SK-N-SH (cell line): ENCODE measurements around the gene DPF1. TPM values are rescaled to one million over a fixed set of nuclear protein-coding genes. Genes with fewer than 3 reads are reported as not detected.

Experiments
- CTCF ChIA-PET: fragments of 300-600, 350-600 bp; formaldehyde crosslinking; extraction: SDS; loops from one replicate; lab custom pipeline; 2021; lab: Yijun Ruan, JAX
- POLR2A ChIA-PET: fragments of 350-600 bp; sonication (Branson Sonifier 250); formaldehyde crosslinking; extraction: SDS; loops from one replicate; lab custom pipeline; 2020; ENCODE audit warnings: antibody characterized with exemption, inconsistent platforms; lab: Yijun Ruan, JAX
- DNase-seq: peaks from one replicate; pipeline ENCODE4 v3.0.0; 2012
- H2AFZ ChIP-seq: fragments of 200-600 bp; sonication (generic); 2 replicates; pipeline ENCODE4 v1.8.1; 2016; ENCODE audit warnings: antibody characterized with exemption, mild to moderate bottlenecking, low read depth
- H3F3A ChIP-seq: fragments of 200-600 bp; sonication (generic); replicated peaks from 2 replicates; pipeline ENCODE3; 2016; ENCODE audit warnings: antibody characterized with exemption, mild to moderate bottlenecking; ENCODE audit not compliant: insufficient read depth
- H3K27ac ChIP-seq, 2 experiments: fragments of 200-500 bp in 1 of 2; fragments of 200-600 bp in 1 of 2; sonication (Bioruptor generic) in 1 of 2; sonication (generic), shearing (Covaris generic) in 1 of 2; 2 replicates each; pipeline versions ENCODE4 v1.5.1 to v1.6.1; 2014 to 2016; ENCODE audit warnings: low read depth in 2 of 2, inconsistent platforms in 1 of 2, low read length in 1 of 2, mild to moderate bottlenecking in 1 of 2, mixed read lengths in 1 of 2
- H3K27me3 ChIP-seq: fragments of 200-600 bp; sonication (generic), shearing (Covaris generic); 2 replicates; pipeline ENCODE4 v1.6.1; 2016; ENCODE audit warnings: mixed run types; ENCODE audit not compliant: insufficient read depth
- H3K36me3 ChIP-seq, 2 experiments: fragments of 200-500 bp in 1 of 2; fragments of 200-600 bp in 1 of 2; sonication (Bioruptor generic) in 1 of 2; sonication (generic) in 1 of 2; replicated peaks in 1 of 2; 2 replicates each; pipeline versions ENCODE3 to v1.5.1; 2014 to 2016; ENCODE audit warnings: low read length in 1 of 2, mild to moderate bottlenecking in 1 of 2; ENCODE audit not compliant: insufficient read depth in 2 of 2, control insufficient read depth in 1 of 2
- H3K4me1 ChIP-seq, 2 experiments: fragments of 200-500 bp in 1 of 2; fragments of 200-600 bp in 1 of 2; sonication (Bioruptor generic) in 1 of 2; sonication (generic), shearing (Covaris generic) in 1 of 2; 2 replicates each; pipeline versions ENCODE4 v1.5.1 to v1.6.1; 2014 to 2016; ENCODE audit warnings: low read depth in 1 of 2, low read length in 1 of 2, mixed run types in 1 of 2; ENCODE audit not compliant: insufficient read depth in 2 of 2, control insufficient read depth in 1 of 2
- H3K4me2 ChIP-seq: fragments of 200-600 bp; sonication (generic), shearing (Covaris generic); 2 replicates; pipeline ENCODE4 v1.6.1; 2017; ENCODE audit warnings: mixed run types
- H3K4me3 ChIP-seq, 2 experiments: fragments of 200-500 bp in 1 of 2; fragments of 200-600 bp in 1 of 2; sonication (Bioruptor generic) in 1 of 2; sonication (generic), shearing (Covaris generic) in 1 of 2; 2 replicates each; pipeline versions ENCODE4 v1.5.1 to v1.8.1; 2014 to 2016; ENCODE audit warnings: low read depth in 2 of 2, inconsistent platforms in 1 of 2, low read length in 1 of 2, mild to moderate bottlenecking in 1 of 2, mixed read lengths in 1 of 2, moderate library complexity in 1 of 2
- H3K79me2 ChIP-seq: fragments of 200-600 bp; sonication (generic); 2 replicates; pipeline ENCODE4 v1.8.1; 2017; ENCODE audit warnings: mild to moderate bottlenecking; ENCODE audit not compliant: insufficient read depth
- H3K9ac ChIP-seq: fragments of 200-600 bp; sonication (generic); 2 replicates; pipeline ENCODE4 v1.6.1; 2017; ENCODE audit warnings: mixed run types
- H3K9me2 ChIP-seq: fragments of 200-600 bp; sonication (generic); 2 replicates; pipeline ENCODE4 v1.6.1; 2017; ENCODE audit warnings: mixed run types
- H3K9me3 ChIP-seq: fragments of 200-600 bp; sonication (generic); 2 replicates; pipeline ENCODE4 v1.6.1; 2017; ENCODE audit warnings: mixed run types, mild to moderate bottlenecking, moderate library complexity
- H4K20me1 ChIP-seq: fragments of 200-600 bp; sonication (generic); 2 replicates; pipeline ENCODE4 v1.6.1; 2017; ENCODE audit warnings: mild to moderate bottlenecking, mixed run types; ENCODE audit not compliant: insufficient read depth
- CHD2 ChIP-seq: fragments of 150-350 bp; IDR thresholded peaks from 2 replicates; pipeline ENCODE4 v1.6.1; 2018; ENCODE audit warnings: low read length; ENCODE audit not compliant: partially characterized antibody
- ELF1 ChIP-seq: IDR thresholded peaks from 2 replicates; pipeline ENCODE4 v1.4.0; 2012
- EP300 ChIP-seq, 2 experiments: IDR thresholded peaks; 2 replicates each; pipeline versions ENCODE4 v1.4.0 to v1.6.1; 2012; ENCODE audit warnings: borderline replicate concordance in 1 of 2, low read depth in 1 of 2, low read length in 1 of 2
- EZH2phosphoT487 ChIP-seq: fragments of 200-600 bp; sonication (generic); IDR thresholded peaks from 2 replicates; pipeline ENCODE4 v1.6.1; 2017; ENCODE audit warnings: low read depth, mixed run types, mild to moderate bottlenecking, antibody characterized with exemption, moderate library complexity, borderline replicate concordance
- FOSL2 ChIP-seq: IDR thresholded peaks from 2 replicates; pipeline ENCODE4 v1.4.0; 2012; ENCODE audit warnings: low read depth, mild to moderate bottlenecking, moderate library complexity, borderline replicate concordance
- FOXM1 ChIP-seq: IDR thresholded peaks from 2 replicates; pipeline ENCODE4 v1.4.0; 2012; ENCODE audit warnings: low read depth, mild to moderate bottlenecking
- GABPA ChIP-seq: IDR thresholded peaks from 2 replicates; pipeline ENCODE4 v1.4.0; 2012; ENCODE audit warnings: low read depth, mild to moderate bottlenecking
- GATA2 ChIP-seq: sonication (generic); formaldehyde crosslinking; IDR thresholded peaks from 2 replicates; pipeline ENCODE4 v1.5.0; 2020; ENCODE audit warnings: mild to moderate bottlenecking, missing genetic modification reagents
- JUND ChIP-seq: IDR thresholded peaks from 2 replicates; pipeline ENCODE4 v1.4.0; 2012
- MXI1 ChIP-seq: IDR thresholded peaks from 2 replicates; pipeline ENCODE4 v1.6.1; 2012; ENCODE audit warnings: mild to moderate bottlenecking, low read depth, low read length, improper control_type of control experiment
- NRF1 ChIP-seq: IDR thresholded peaks from 2 replicates; pipeline ENCODE4 v1.6.1; 2012; ENCODE audit warnings: low read depth, mild to moderate bottlenecking, low read length
- RAD21 ChIP-seq: IDR thresholded peaks from 2 replicates; pipeline ENCODE4 v1.6.1; 2012; ENCODE audit warnings: mild to moderate bottlenecking, low read length
- RFX5 ChIP-seq: IDR thresholded peaks from 2 replicates; pipeline ENCODE4 v1.6.1; 2012; ENCODE audit warnings: mild to moderate bottlenecking, improper control_type of control experiment, low read length
- RXRA ChIP-seq: IDR thresholded peaks from 2 replicates; pipeline ENCODE4 v1.4.0; 2012; ENCODE audit warnings: low read depth, mild to moderate bottlenecking, borderline replicate concordance
- SIN3A ChIP-seq: IDR thresholded peaks from 2 replicates; pipeline ENCODE4 v1.6.1; 2012; ENCODE audit warnings: low read depth, mild to moderate bottlenecking, low read length, moderate library complexity, borderline replicate concordance
- TCF12 ChIP-seq: IDR thresholded peaks from 2 replicates; pipeline ENCODE4 v1.4.0; 2012
- TEAD4 ChIP-seq: IDR thresholded peaks from 2 replicates; pipeline ENCODE4 v1.4.0; 2012; ENCODE audit warnings: mild to moderate bottlenecking, borderline replicate concordance; ENCODE audit not compliant: insufficient read depth
- YY1 ChIP-seq: IDR thresholded peaks from 2 replicates; pipeline ENCODE4 v1.4.0; 2012; ENCODE audit warnings: low read depth, mild to moderate bottlenecking
- WGBS: methylation state at CpG from one replicate; pipeline ENCODE4 v1.1.6; 2017; ENCODE audit warnings: low lambda C conversion rate; 5-methylcytosine and 5-hydroxymethylcytosine counted together
- polyA plus RNA-seq, 3 experiments: library from polyadenylated mRNA; depleted of rRNA; stranded (reverse); fragments of >200 nt; gene quantifications; 2 replicates each; pipeline ENCODE4 v1.2.3, GENCODE V29; 2012
- TF ChIP-seq, protein P1 (sequence below): fragments of 200-600 bp; sonication (generic); IDR thresholded peaks from 2 replicates; pipeline ENCODE4 v1.6.1; 2017; ENCODE audit warnings: antibody characterized with exemption, mild to moderate bottlenecking, moderate library complexity
- TF ChIP-seq, protein P2 (sequence below): IDR thresholded peaks from 2 replicates; pipeline ENCODE4 v1.4.0; 2012; ENCODE audit warnings: low read depth
- TF ChIP-seq, protein P3 (sequence below): IDR thresholded peaks from 2 replicates; pipeline ENCODE4 v1.4.0; 2012; ENCODE audit warnings: low read depth, borderline replicate concordance
- TF ChIP-seq, protein P4 (sequence below): IDR thresholded peaks from 2 replicates; pipeline ENCODE4 v1.4.0; 2012; ENCODE audit warnings: low read depth, borderline replicate concordance

DPF1 gene
- polyA plus RNA-seq, 1 of the 3 experiments (the other 2 are of a cell fraction), result 4.8 TPM

DNA sequence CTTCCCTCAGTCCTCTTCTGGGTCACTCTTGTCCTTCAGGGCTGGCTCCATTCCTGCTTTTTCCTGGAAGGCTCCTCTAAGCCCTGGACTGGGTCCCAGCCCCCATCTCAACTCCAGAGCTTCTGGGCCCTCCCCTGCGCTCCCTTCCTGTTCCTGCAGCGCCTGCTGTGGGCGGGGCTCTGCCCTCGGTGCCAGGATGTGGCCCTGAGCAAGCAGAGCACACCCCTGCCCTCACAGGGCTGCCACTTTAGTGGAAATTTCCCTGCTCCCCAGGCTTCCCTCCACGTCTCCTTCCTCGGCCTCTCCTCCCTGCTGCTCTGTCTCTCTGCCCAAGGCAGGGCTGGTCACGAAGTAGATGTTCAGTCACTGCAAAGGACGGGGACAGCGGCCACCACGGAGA is 28.8 kb downstream of the DPF1 start:
- Histone ChIP-seq H3K4me3 (no peak overlapping the region), H3K9ac (no peak overlapping the region), H4K20me1 (no peaks in the 10 kb centered on the region), H3K9me3 (no peaks in the 10 kb centered on the region), H3F3A (no peaks in the 10 kb centered on the region), H3K4me2 (no peak overlapping the region), H3K4me1 (no peaks in the 10 kb centered on the region; a peak in 1 of 4 replicates), H2AFZ (no peak overlapping the region), H3K27me3 (no peaks in the 10 kb centered on the region), H3K36me3 (peaks cover 0 to 3% of the 10 kb centered on the region in 2 experiments)
- ChIA-PET POLR2A (no interaction called here), CTCF (no interaction called here)
- no peak for DNase-seq
- 90% methylated on average over 10 of the region's 10 CpGs for WGBS
- TF ChIP-seq RFX5 (no peak), RXRA (no peak), ELF1 (no peak), JUND (no peak), GABPA (no peak)
- TF ChIP-seq, all 33 proteins: peak for 0
- Histone ChIP-seq H3K79me2 (no peaks in the 10 kb centered on the region), H3K27ac (no peak overlapping the region), H3K9me2 (no peaks in the 10 kb centered on the region)

DNA sequence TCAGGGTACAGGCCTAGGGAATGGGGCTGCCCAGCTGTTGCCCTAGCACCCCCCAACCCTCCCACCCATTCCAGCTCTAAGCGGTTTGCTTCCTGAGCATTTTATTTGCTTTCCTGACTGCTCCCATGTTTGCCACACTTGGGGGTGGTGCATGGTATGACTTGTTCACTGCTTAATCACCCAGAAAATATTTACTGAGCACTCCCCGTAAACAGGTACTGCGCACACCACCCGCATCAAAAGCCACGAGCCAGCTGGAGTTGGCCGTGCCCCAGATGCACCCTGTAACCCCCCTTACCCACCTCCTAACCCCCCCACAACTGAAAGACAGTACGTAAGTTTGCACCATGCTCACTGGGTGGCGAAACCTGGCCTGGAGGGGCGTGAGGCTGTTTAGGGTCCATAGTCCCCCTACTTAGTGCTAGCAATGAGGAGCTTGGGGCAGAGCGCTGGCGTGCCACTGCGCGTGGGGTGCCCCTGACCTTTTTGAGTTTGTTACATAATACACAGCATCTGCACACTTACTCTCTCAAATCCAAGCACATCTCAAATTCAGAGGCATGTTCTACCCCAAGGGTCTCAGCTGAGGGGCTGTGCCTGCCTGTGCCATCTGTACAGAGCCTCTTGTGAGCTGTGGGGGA is 29.8 kb downstream of the DPF1 start:
- Histone ChIP-seq H3K4me2 (no peak overlapping the region), H3K9me2 (no peaks in the 10 kb centered on the region), H3F3A (no peaks in the 10 kb centered on the region), H3K4me1 (no peaks in the 10 kb centered on the region; a peak in 1 of 4 replicates), H3K9me3 (no peaks in the 10 kb centered on the region), H3K79me2 (no peaks in the 10 kb centered on the region), H3K9ac (no peak overlapping the region), H3K27me3 (no peaks in the 10 kb centered on the region), H4K20me1 (no peaks in the 10 kb centered on the region), H3K36me3 (peaks cover 0 to 3% of the 10 kb centered on the region in 2 experiments), H2AFZ (no peak overlapping the region), H3K27ac (no peak overlapping the region), H3K4me3 (no peak overlapping the region)
- no peak for DNase-seq
- TF ChIP-seq GABPA, result no peak
- TF ChIP-seq FOSL2, result no peak
- no peak for TF ChIP-seq FOXM1
- no peak for TF ChIP-seq CHD2
- no peak for TF ChIP-seq NRF1
- TF ChIP-seq GATA2, result no peak
- TF ChIP-seq, protein P1, sequence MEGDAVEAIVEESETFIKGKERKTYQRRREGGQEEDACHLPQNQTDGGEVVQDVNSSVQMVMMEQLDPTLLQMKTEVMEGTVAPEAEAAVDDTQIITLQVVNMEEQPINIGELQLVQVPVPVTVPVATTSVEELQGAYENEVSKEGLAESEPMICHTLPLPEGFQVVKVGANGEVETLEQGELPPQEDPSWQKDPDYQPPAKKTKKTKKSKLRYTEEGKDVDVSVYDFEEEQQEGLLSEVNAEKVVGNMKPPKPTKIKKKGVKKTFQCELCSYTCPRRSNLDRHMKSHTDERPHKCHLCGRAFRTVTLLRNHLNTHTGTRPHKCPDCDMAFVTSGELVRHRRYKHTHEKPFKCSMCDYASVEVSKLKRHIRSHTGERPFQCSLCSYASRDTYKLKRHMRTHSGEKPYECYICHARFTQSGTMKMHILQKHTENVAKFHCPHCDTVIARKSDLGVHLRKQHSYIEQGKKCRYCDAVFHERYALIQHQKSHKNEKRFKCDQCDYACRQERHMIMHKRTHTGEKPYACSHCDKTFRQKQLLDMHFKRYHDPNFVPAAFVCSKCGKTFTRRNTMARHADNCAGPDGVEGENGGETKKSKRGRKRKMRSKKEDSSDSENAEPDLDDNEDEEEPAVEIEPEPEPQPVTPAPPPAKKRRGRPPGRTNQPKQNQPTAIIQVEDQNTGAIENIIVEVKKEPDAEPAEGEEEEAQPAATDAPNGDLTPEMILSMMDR, result no peak
- no peak for TF ChIP-seq TEAD4
- TF ChIP-seq, protein P2, sequence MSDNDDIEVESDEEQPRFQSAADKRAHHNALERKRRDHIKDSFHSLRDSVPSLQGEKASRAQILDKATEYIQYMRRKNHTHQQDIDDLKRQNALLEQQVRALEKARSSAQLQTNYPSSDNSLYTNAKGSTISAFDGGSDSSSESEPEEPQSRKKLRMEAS, result no peak
- TF ChIP-seq EZH2phosphoT487, result no peak
- no peak for TF ChIP-seq RFX5
- no peak for TF ChIP-seq EP300 (IDR thresholded peaks at IDR 0.05; ENCODE audit: borderline replicate concordance in 1 of 2, low read depth in 1 of 2, low read length in 1 of 2)
- TF ChIP-seq, protein P3, sequence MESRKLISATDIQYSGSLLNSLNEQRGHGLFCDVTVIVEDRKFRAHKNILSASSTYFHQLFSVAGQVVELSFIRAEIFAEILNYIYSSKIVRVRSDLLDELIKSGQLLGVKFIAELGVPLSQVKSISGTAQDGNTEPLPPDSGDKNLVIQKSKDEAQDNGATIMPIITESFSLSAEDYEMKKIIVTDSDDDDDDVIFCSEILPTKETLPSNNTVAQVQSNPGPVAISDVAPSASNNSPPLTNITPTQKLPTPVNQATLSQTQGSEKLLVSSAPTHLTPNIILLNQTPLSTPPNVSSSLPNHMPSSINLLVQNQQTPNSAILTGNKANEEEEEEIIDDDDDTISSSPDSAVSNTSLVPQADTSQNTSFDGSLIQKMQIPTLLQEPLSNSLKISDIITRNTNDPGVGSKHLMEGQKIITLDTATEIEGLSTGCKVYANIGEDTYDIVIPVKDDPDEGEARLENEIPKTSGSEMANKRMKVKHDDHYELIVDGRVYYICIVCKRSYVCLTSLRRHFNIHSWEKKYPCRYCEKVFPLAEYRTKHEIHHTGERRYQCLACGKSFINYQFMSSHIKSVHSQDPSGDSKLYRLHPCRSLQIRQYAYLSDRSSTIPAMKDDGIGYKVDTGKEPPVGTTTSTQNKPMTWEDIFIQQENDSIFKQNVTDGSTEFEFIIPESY, result no peak
- no peak for TF ChIP-seq MXI1
- no peak for TF ChIP-seq SIN3A
- TF ChIP-seq, protein P4, sequence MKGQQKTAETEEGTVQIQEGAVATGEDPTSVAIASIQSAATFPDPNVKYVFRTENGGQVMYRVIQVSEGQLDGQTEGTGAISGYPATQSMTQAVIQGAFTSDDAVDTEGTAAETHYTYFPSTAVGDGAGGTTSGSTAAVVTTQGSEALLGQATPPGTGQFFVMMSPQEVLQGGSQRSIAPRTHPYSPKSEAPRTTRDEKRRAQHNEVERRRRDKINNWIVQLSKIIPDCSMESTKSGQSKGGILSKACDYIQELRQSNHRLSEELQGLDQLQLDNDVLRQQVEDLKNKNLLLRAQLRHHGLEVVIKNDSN, result no peak
- no peak for TF ChIP-seq YY1
- no peak for TF ChIP-seq TCF12
- TF ChIP-seq RAD21, result no peak
- no peak for TF ChIP-seq ELF1
- WGBS, result 73% methylated on average over 13 of the region's 13 CpGs
- POLR2A ChIA-PET, result no interaction called here
- CTCF ChIA-PET, result interaction anchor here (0.6 to 2.2 kb wide), 2 partner anchors 48 to 52 kb away, joined by 3 to 6 read pairs; no protein-coding TSS in a partner anchor
